ENCODE results near the gene MYO1G.
"Not testable (repeated sequence)": the region's sequence is repeated elsewhere in the genome, so short reads cannot be mapped to it uniquely, and the experiment has no call there.

MYO1G gene

DNA sequence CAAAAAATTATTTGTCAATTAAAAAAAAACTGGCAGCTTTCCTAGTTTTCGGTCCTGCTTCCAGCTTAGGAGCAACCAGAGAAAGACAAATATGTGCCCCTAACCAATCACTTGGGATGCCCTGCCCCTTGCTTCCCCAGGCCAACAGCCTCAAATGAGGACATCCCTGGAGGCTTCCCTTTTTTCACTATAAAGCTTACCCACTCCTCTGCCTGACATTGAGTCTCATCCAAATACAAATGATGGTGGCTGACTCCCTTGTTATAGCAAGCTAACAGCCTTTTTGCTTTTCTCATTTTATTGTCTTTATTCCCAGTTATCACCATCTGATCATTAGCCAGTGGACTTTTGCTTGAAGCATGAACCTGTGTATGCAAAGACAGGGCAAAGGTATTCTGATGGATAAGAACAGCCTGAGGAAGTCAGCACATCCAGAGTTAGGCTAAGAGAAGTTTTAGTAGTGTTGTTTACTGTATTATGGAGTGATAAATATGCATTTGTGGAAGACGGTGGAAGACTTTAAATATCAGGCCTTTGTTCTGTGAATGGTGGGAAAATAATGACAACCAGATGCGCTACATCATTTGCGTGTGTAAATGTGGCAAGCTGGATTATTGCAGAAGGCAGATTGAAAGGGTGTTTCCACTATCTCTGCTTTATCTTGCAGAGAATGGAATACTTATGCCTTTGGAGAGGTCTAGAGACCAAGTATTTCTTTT is 19.5 kb upstream of the MYO1G start:
- no peak for DNase-seq

GRCh38 chr7:44995555-44996493 is 17.0 kb upstream of the MYO1G start:
- DNase-seq: no peak

GRCh38 chr7:44994877-44995554 is 16.2 kb upstream of the MYO1G start:
- no peak for DNase-seq

- not testable (repeated sequence) for DNase-seq
Observed at GRCh38 chr7:44992004-44992795, 13.4 kb upstream of the MYO1G start.

DNA sequence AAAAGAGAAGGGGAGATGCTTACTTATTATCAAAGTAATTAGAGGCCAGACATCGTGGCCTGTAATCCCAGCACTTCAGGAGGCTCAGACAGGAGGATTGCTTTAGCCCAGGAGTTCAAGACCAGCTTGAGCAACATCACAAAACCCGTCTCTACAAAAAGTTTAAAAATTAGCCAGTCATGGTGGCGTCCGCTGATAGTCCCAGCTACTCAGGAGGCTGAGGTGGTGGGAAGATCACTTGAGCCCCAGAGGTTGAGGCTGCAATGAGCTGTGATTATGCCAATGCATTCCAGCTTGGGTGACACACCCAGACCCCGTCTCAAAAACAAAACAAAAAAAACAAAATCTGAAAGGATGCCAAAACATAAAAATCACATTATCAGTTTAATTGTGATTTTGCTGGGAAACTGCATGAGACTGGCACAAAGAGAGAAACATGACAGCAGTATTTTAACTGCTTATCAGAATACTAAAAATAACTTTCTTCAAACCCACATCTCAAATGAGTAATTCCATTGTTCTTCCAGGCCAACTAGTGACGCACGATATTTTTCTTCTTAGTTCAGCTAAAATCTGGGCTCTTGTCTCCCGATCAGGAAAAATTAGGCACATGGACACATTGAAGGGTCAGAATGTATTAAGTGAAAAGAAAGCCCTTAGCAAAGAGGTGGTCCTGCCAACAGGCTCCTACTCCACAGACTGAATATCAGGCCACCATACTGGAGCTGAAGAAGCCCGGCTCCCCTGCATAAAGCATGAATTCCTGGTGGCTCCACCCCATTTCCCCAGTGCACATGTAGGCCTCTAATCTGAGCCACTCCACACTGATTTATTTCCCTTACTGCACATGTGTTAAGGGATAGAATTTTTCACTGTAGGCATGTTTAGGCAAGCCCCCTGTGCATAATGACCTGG is 11.6 kb upstream of the MYO1G start:
- peak; percentile 84 for DNase-seq

- no peak for DNase-seq
Observed at GRCh38 chr7:44989132-44989531, 10.3 kb upstream of the MYO1G start.

DNA sequence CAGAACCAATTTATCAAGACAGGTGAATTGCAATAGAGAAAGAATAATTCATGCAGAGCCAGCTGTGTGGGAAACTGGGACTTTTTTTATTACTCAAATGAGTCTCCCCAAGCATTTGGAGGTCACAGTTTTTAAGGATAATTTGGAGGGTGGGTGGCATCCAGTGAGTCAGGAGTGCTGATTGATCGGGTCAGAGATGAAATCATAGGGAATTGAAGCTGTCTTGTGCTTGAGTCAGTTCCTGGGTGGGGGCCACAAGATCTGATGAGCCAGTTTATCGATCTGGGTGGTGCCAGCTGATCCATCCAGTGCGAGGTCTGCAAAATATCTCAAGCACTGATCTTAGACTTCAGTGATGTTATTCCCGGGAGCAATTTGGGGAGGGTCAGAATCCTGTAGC is 9.9 kb upstream of the MYO1G start:
- no peak for DNase-seq

DNA sequence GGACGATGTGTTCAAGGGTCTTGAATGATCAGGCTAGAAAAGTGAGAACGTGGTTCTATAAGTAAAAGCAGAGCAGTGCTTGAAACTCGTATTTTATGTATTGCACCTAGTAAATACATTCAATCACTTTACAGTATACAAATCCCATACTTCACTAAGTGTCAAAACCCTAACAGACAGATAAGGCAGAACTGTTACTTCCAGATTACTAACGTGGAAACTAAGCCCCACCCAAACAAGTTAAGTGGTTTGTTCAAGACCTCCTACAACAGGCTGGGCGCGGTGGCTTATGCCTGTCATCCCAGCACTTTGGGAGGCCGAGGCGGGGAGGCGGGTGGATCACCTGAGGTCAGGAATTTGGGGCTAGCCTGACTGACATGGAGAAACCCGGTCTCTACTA is 9.2 kb upstream of the MYO1G start:
- DNase-seq: no peak

GRCh38 chr7:44987457-44987856 is 8.6 kb upstream of the MYO1G start:
- no peak for DNase-seq

DNA sequence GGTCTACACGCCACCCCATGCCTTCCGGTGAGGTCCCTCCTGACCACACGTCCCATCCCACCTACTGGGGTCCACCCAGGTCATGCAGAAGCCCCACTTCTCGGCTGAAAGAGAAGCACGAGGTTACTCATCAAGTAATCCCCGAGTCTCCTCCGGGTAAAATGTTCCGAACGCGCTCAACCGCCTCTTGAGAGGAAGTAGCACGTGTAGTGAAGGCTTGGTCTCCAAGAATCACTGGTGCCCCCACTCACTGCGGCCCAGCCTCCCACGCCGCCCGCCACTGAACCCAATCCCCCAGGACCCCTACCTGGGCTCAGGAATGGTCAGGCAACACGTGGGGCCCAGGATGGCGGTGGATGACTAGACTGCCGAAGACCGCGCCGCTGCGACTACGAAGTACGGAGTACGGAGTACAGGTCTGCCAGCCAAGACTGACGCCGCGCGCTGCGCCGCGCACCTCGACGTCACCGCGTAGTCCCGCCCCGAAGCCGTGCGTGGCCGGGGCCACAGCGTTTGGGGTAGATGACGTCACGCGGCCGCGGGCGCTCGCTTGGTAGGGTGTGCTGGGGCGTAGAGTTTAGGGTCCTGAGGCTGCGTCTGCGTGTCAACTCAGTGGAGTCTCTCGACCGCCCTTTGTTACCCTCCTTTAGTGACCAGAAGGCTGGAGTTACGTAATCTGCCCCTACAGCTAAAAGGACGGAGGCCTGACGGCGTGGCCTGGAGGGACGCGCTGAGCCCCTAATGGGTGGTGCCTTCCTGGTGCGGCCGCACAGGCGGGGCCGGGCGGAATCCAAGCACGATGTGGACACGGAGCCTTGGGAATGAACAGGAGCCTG is 7.6 kb upstream of the MYO1G start:
- peak; percentile 91 for DNase-seq

GRCh38 chr7:44985900-44986217 is 7.0 kb upstream of the MYO1G start:
- DNase-seq: no peak

DNA sequence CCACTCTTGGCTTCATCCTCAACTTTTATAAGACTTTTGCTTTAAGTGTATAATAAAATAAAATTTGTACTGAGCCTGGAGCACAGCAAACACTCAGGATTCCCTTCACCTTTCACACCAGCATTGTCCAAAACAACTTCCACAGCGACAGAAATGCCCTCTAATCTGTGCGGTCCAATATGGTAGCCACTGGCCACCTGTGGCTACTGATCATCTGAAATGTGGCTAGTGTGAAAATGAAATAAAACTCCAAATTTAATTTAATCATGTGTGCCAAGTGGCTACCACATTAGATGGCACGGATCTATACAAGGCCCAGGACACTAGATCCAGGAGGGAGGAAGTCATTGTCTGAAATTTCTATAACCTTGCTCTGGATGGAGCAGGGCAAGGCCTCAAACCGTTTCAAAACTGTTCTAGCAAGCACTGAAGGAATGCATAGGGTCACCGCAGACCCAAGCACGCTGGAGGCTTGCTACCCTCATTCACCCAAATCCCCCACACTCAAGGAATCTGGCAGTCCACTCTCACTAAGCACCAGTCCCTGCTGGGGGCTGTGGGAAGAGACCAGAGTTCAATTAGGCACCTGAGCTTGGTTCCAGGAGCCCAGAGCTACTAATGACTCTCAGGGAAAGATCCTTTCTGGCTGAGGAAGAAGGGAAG is 6.3 kb upstream of the MYO1G start:
- DNase-seq: no peak

DNA sequence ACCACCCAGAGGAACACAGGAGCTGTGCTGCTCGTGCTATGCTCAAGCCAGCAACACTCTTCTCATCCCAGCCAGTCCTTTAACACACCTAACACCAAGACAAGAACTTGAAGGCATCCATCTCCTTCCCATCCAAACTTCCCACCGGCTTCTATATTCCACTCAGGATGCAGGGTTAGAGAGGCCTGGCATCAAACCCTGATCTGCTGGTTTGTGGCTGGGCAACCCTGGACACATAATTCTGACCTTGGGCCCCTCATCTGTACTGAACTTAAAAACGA is 5.6 kb upstream of the MYO1G start:
- no peak for DNase-seq

DNA sequence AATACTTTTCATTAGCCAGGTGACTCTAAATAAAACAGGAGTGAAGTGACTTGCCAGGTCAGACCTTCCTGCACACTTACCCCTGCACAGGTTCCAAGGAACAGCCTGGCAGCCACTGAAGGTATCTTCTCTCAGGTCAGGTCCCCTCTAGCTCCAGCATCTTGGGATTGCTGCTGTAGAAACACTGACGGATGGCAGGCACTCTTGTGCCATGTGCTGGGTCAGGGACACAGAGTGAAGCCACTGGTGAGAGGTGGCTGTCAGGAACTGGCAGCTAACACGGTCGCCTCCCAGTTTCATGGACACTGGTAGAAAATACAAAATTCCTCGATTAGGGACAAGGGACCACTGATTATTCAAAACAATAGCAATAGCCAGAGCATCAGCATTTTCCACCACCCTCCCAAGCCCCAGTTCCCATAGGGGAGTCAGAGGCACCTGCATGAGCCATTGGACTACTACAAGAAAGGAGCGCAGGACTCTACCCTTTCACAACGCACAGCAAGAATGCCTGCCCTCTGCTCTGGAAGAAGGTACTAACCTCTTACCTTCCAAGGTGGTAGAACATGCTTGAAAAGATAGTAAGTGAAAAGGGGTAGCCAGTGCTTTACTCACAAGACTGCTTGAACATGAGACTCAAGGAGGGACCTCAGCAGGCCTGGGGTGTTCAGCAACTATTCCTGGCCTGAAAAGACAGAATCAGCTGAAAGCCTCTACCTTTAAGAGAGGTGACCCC is 5.1 kb upstream of the MYO1G start:
- no peak for DNase-seq

DNA sequence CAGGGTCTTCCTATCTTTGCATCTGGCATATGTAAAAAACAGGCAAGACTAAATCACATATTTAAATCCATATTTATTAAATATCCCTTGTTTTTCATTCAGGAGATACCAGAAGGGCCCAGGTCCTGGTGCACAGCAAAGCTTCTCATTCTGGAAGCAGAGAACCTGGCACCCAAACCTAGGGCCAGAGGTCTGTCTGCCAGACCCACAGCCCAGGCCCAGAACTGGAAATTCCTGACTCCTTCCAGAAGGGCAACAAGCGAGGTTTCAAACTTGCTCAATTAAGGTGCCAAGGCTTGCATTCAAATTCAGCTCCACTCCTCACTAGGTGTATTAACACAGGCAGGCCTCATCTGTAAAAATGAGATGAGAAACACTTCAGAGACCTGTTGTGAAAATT is 4.2 kb upstream of the MYO1G start:
- DNase-seq: no peak

- no peak for DNase-seq
Observed at GRCh38 chr7:44982535-44982923, 3.7 kb upstream of the MYO1G start.

DNA sequence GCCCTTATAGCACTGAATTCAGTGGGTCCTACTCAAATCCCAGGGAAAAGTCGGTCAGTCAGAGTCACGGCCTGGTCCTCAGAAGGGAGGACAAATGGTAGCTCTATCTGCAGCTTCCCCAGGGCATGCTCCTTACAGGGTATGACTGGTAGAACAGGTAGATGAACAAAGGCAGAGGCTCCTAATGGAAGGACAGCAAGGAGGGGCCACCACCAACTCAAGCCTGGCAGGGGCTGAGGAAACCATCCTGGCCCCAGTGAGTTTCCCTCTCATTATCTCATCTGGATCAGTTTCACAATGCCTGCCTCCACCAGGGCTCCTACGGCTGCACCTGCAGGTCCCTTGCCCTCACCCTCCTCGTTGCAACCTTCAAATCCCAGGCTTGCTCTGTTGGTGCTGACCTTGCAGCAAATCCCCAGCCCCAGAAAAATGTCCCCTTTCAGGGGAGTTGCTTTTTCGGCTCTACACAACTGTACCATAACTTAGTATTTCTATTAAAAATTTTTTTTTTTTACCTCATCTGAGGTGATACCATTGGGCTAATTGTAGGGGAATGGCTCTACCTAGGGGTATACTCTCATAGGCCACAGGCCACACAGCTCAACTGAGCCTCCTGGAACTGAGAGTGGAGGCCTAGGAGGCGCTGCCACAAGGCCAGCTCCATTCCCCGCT is 2.4 kb upstream of the MYO1G start:
- no peak for DNase-seq

GRCh38 chr7:44980393-44981034 is 1.7 kb upstream of the MYO1G start:
- DNase-seq: no peak

All from NCI-H2171 treated with DMSO at 0.1 percent for 48 hours (cell line).